ENCODE results near the gene PRKAR1B.

The PRKAR1B gene

DNA sequence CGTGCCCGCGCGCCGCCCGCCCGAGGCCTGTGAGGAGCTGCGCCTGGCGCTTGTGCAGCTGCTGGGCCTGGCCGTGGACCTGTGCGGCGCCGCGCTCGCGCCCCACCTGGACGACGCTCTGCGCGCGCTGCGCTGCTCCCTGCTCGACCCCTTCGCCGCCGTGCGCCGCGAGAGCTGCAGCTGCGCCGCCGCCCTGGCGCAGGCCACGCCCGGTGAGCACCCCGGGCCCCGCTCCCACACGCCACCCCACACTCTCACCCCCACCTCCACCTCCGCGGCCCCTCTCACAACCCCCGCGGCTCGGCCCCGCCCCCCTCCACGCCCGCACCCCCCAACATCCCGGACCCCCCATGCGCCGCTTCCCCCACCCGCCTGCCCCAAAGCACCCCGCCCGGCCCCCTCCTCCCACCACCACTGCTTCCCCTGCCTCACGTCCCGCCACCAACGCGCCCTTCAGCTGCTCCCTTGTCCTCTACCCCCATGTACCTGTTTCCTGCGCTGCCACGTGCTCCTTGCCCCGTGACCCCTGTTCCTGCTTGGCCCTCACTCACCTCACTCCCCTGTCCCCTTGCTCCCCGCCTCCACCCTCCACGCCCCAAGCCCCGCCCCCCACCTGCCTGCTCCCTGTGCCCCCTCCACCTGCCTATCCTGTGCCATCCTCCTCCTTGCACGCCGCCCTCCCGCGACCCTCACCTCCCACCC is at the start of gene PRKAR1B:
Gene PRKAR1B, minus strand, starts transcription at position 178 of the 702 bp plus-strand sequence. CDS start 15,776 bp downstream, outside the sequence.
- FAIRE-seq (no peak), DNase-seq (ENCODE audit: low spot score) (no peak)

DNA sequence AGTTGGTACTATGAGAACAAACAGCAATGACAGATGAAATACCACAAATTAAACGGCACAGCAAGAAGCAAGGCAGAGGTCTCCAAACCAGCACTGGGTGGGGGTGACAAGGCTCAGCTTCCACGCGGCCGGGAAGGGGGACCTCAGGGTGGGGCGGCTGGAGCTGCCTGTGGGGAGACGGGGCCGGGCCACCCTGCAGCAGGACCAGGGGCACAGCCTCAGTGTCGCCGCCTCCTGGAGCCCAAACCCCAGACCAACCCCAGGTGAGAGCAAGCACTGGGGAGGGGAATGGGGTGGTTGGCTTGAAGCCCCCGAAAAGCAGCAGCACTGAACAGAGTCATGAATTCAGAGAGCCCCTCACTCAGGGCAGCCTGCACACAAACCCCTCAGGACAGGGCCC is 49.3 kb upstream of the PRKAR1B start:
- DNase-seq (ENCODE audit: low spot score) (no peak), FAIRE-seq (no peak)

- no peak for FAIRE-seq
- DNase-seq (ENCODE audit: low spot score) = no peak
These were observed 47.4 kb upstream of the PRKAR1B start for GRCh38 chr7:774161-775109.

DNA sequence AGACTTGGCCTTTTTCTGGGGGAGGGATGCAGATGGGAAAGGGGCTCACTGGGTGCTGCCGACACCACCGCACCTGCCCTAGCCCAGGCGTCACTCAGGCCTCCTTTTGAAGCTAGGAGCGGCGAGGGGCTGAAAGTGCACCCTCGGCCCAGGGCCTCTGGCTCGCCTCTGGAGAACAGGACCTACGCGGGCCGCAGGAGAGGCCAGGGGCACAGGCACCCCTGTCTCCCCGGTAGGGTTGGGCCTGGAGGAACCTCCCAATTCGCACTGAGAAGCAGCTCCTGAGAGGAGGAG is 46.5 kb upstream of the PRKAR1B start:
- no peak for FAIRE-seq

DNA sequence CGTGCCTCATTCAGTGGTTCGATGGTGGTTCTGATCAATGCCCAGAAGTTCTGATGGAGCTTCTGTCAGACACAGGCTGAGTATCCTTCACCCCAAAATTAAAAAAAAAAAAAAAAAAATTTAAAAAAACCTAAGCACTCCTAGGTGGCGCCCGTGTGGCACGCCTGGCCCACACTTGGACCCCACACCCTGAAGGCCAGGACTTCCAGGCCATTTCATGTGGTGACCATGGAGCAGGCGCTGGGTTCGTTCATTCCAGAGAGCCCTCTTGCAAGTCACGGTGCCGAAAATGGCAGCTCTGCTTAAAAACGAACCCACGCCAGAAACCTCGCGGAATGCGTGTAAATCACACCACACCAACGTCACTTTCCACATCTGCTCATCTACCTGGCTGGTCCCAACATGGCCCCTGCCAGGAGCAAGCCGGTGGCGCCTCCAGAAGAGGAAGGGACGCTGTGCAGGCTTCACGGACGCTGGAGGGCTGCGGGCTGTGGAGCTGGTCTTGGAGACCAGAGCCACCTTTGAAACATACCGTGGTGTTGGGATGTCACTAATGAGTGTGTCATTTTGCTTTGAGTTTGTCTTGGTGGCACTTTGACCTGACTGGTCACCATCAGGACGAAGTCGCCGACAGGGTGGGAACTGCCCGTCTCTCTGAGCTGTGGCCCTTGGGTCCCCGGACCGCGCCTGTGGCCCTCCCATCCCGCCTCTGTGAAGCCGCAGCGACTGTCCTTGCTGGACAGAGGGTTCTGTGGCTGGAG is 46.0 kb upstream of the PRKAR1B start:
- FAIRE-seq (no peak), DNase-seq (ENCODE audit: low spot score) (no peak)

More for the DNA sequence above, 46.5 kb upstream of the PRKAR1B start:
- no peak for DNase-seq (ENCODE audit: low spot score)

DNA sequence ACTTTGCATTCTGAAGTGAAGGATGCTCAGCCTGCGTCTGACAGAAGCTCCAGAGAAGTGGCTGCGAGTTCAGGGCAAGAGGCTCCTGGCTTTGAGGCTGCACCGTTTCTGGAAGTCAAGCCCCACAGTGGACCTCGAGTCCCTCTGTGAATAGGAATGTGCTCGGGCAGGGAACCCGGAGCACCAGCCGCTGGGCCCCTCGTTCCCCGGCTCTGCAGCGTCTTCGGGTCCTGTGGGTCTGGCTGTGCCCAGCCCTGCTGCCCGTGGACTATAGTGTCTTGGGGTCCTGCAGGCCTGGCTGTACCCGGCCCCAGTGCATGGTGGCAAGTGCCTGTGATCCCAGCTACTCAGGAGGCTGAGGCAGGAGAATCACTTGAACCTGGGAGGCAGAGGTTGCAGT is 45.3 kb upstream of the PRKAR1B start:
- FAIRE-seq = no peak
- no peak for DNase-seq (ENCODE audit: low spot score)

DNA sequence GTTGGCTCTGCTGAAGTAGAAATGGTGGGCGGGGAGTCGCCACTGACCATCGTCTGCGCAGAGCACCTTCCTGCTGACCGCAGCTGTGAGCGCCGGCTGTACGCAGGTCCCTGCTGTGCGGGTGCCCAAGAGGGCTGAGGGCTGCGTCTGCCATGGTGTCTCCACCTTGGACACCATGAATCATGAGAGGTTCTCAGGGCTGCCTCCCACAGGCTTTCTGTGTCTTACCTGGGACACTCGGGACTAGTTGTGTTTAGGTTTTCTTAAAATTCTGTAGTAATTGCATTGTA is 44.9 kb upstream of the PRKAR1B start:
- DNase-seq (ENCODE audit: low spot score) (no peak), FAIRE-seq (no peak)

DNA sequence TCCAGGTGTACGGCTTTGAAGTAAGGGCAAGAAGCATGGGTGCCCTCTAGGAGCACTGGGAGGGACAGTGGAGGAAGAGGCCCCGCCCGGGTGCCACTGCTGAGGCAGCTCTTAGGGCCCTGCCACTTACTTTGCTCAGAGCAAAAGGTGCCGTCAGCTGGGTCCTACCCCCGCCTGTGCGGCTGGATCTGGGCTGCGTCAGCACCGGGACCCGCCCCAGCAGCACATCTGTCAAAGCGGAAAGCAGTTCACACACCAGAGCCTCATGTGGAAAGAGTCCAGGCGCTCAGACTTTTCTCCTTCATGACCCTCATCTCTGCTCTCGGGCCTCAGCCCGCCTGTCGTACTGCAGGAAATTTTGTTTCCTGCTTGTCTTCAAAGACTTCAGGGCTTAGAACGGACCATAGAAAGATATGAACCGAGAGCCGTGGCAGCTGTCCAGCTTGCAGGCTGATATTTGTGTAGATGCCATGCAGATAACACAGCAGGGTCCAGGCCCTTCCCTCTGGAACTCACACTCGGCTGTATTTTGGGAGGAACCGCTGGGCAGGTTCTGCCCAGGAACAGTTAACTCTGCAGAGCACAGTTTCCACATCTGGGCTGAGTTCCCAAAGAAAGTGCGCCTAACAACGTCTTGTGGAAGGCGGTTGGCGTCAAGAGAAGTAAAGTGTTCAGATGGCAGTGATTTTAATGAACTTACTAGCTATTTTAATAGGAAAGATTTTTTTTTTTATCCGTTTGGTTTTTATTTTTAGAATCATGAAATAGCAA is 44.3 kb upstream of the PRKAR1B start:
- peak; percentile 68 for DNase-seq (ENCODE audit: low spot score)
- FAIRE-seq = no peak

GRCh38 chr7:770741-771166 is 43.7 kb upstream of the PRKAR1B start:
- FAIRE-seq (peak; percentile 75), DNase-seq (ENCODE audit: low spot score) (peak; percentile 60)

- no peak for FAIRE-seq
- no peak for DNase-seq (ENCODE audit: low spot score)
These were observed 43.3 kb upstream of the PRKAR1B start for GRCh38 chr7:770336-770735.

DNA sequence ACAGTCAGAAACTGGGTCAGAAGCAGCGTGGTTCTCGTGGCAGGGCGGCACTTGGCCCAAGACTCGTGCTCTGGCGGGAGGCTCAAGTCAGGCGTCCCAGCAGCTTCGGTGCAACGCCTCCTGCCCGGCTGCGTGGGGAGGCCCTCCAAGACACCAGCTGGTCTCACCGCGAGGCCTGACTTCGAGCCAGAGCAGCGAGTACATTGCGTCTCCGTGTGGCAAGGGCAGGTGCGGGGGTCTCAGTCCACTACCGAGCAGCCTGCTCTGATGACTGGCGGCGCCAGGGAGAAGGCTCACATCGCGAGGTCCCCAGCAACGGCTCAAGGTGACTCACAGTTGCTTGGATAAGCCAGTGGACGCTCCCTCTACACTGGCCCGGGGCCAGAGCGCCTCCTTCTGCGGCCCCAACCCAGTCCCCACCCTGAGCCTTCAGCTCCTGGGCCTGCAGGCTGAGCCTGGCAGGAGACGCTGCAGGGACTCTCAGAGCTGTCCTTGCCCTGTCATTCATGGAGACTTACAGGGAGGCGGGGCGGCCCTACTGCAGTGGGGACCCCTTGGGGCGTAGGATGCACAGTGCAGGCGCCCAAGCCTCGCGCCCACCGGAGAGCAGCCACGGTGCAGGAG is 41.9 kb upstream of the PRKAR1B start:
- peak; percentile 76 for FAIRE-seq
- DNase-seq (ENCODE audit: low spot score) = peak; percentile 91

GRCh38 chr7:767941-768731 is 41.1 kb upstream of the PRKAR1B start:
- DNase-seq (ENCODE audit: low spot score) (peak; percentile 99), FAIRE-seq (peak; percentile 95)

DNA sequence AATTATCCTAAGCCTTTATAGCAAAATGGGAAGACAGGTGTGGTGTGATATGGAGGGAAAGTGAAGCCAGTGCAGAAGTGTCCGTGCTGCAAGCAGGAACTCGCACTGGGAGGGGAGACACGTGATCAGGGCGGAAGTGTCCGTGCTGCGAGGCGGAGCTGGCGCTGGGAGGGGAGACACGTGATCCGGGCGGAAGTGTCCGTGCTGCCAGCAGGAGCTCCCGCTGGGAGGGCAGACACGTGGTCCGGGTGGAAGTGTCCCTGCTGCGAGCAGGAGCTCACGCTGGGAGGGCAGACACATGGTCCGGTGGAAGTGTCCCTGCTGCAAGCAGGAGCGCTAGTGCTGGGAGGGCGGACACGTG is 40.5 kb upstream of the PRKAR1B start:
- DNase-seq (ENCODE audit: low spot score) = peak; percentile 89
- FAIRE-seq = no peak

DNA sequence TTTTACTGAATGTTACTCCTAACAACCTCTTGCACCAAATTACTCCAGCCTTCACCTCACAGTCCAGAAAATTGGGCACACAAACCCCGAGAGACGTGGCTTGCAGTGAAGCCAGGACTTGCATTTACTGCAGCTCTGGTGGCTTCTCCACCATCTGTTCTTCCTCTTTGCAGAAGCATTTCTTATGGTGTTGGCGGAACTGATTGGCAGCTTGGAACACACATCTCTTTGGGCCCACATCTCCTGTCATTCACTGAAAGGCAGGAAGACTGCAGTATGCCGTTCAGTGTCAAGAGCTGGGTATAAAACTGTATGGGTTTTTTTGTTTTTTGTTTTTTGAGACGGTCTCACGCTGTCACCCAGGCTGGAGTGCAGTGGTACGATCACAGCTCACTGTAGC is 38.3 kb upstream of the PRKAR1B start:
- DNase-seq (ENCODE audit: low spot score) (no peak), FAIRE-seq (no peak)

GRCh38 chr7:763762-764161 is 36.7 kb upstream of the PRKAR1B start:
- FAIRE-seq (no peak), DNase-seq (ENCODE audit: low spot score) (no peak)

DNA sequence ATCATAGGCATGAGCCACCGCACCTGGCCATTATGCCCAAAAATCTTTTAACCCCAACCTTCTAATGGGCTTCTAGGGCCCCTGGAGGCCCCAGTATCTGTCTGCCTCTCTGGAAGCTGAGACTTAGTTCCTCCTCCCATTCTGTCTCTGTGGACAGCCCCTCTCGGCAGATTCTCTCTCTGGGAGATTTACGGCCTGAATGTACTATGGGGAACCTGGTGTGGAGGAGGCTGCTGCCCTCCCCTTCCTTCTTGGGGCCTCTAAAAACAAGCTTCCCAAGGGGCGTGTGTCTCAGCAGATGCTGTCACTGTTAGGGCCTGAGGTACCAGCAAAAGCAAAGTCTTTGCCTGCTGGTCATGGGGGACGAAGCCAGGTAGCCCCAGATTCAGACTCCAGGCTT is 35.8 kb upstream of the PRKAR1B start:
- FAIRE-seq = no peak

GRCh38 chr7:761631-762030 is 34.5 kb upstream of the PRKAR1B start:
- DNase-seq (ENCODE audit: low spot score) (no peak), FAIRE-seq (no peak)

More for the DNA sequence above, 35.8 kb upstream of the PRKAR1B start:
- DNase-seq (ENCODE audit: low spot score) = no peak

DNA sequence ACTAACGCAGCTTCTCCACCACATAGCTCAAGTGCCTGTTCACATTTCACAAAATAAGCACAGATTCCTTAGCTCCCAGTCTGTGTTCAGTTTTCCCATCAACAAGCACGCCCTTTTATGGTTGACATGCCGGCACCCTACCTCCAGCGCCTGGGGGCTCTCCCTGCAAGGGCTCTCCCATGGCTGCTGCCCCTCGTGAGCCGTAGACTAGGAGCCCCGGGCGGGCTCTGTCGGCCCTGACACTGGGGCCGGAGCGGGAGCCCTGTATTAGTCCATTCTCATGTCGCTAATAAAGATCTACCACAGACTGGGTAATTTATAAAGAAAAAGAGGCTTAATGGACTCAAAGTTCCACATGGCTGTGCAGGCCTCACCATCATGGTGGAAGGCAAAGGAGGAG is 34.0 kb upstream of the PRKAR1B start:
- FAIRE-seq (no peak), DNase-seq (ENCODE audit: low spot score) (no peak)

GRCh38 chr7:760006-760405 is 32.9 kb upstream of the PRKAR1B start:
- no peak for DNase-seq (ENCODE audit: low spot score)
- FAIRE-seq = no peak

GRCh38 chr7:759569-759968 is 32.5 kb upstream of the PRKAR1B start:
- DNase-seq (ENCODE audit: low spot score) (no peak), FAIRE-seq (no peak)

Data from RCC 7860 (cell line).